ENCODE data around the gene HMOX2. TPM values are rescaled to one million over a fixed set of nuclear protein-coding genes. Genes with fewer than 3 reads are reported as not detected.

The HMOX2 gene
- total RNA-seq, 1 experiment from 2014 or later: 36.7 TPM

DNA sequence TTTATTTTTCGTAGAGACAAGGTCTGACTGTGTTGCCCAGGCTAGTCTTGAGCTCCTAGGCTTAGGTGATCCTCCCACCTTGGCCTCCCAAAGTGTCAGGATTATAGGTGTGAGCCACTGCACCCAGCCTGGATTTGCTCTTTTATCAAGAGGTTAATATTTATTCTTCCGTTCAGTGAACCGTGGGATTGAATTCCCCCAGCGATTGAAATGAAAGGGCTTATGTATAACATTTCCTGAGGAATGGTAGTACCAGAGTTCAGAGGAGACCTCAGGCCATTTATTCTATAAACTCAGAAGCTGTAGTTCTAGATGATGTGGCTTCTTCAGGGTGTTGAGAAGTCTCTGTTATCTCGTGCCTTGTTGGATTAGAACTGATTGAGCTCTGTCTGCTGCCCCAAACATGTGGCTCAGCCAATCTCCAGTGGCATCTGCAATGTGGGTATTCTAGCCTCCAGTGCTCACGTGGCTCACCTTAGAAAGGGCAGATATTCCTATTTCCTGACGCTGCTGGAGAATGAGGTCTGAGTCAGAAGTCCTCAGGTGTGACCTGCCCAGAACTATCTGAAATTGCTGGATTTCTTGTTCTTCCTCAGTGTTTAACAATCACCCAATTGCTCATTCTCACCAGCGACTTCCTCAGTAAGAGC, 22.5 kb downstream of the HMOX2 start:
- POLR2A ChIA-PET: no interaction called here
- Mint-ChIP-seq H3K36me3 (ENCODE audit: insufficient read depth, unreplicated experiment) (no peaks in the 10 kb centered on the region), H3K27me3 (ENCODE audit: insufficient read depth, unreplicated experiment) (no peaks in the 10 kb centered on the region), H3K27ac (ENCODE audit: unreplicated experiment) (no peak overlapping the region), H3K4me1 (ENCODE audit: low read depth, unreplicated experiment) (peaks cover 26% of the 10 kb centered on the region), H3K4me3 (ENCODE audit: unreplicated experiment) (no peak overlapping the region), H3K9me3 (ENCODE audit: unreplicated experiment) (no peaks in the 10 kb centered on the region)
- TF ChIP-seq, protein P1, sequence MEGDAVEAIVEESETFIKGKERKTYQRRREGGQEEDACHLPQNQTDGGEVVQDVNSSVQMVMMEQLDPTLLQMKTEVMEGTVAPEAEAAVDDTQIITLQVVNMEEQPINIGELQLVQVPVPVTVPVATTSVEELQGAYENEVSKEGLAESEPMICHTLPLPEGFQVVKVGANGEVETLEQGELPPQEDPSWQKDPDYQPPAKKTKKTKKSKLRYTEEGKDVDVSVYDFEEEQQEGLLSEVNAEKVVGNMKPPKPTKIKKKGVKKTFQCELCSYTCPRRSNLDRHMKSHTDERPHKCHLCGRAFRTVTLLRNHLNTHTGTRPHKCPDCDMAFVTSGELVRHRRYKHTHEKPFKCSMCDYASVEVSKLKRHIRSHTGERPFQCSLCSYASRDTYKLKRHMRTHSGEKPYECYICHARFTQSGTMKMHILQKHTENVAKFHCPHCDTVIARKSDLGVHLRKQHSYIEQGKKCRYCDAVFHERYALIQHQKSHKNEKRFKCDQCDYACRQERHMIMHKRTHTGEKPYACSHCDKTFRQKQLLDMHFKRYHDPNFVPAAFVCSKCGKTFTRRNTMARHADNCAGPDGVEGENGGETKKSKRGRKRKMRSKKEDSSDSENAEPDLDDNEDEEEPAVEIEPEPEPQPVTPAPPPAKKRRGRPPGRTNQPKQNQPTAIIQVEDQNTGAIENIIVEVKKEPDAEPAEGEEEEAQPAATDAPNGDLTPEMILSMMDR (IDR thresholded peaks at IDR 0.05; ENCODE audit: insufficient read depth in 1 of 2, low read depth in 1 of 2, low read length in 1 of 2, severe bottlenecking in 1 of 2, unreplicated experiment in 1 of 2): no peak
- no peak for DNase-seq
- Histone ChIP-seq H3K27me3 (replicated peaks; ENCODE audit: control insufficient read depth, insufficient read depth, low read length) (no peaks in the 10 kb centered on the region), H3K4me3 (ENCODE audit: low read depth, low read length) (no peak overlapping the region), H3K36me3 (ENCODE audit: control insufficient read depth, insufficient read depth, low read length) (no peaks in the 10 kb centered on the region), H3K9me3 (no peaks in the 10 kb centered on the region), H3K4me1 (peaks cover 16% of the 10 kb centered on the region)
- CTCF ChIA-PET: no interaction called here
- intact Hi-C loops (cut with micrococcal nuclease; ENCODE audit: unreplicated experiment): no loop called here
- no TSS peak for BruUV-seq (replicated peaks)

GRCh38 chr16:4499196-4499555, 23.0 kb downstream of the HMOX2 start:
- Mint-ChIP-seq H3K4me1 (ENCODE audit: low read depth, unreplicated experiment) (peaks cover 26% of the 10 kb centered on the region), H3K9me3 (ENCODE audit: unreplicated experiment) (no peaks in the 10 kb centered on the region), H3K27ac (ENCODE audit: unreplicated experiment) (no peak overlapping the region), H3K36me3 (ENCODE audit: insufficient read depth, unreplicated experiment) (no peaks in the 10 kb centered on the region), H3K27me3 (ENCODE audit: insufficient read depth, unreplicated experiment) (no peaks in the 10 kb centered on the region), H3K4me3 (ENCODE audit: unreplicated experiment) (no peak overlapping the region)
- Histone ChIP-seq H3K27me3 (replicated peaks; ENCODE audit: control insufficient read depth, insufficient read depth, low read length) (no peaks in the 10 kb centered on the region), H3K4me3 (ENCODE audit: low read depth, low read length) (no peak overlapping the region), H3K9me3 (no peaks in the 10 kb centered on the region), H3K36me3 (ENCODE audit: control insufficient read depth, insufficient read depth, low read length) (no peaks in the 10 kb centered on the region), H3K4me1 (peaks cover 16% of the 10 kb centered on the region)
- BruUV-seq (replicated peaks): no TSS peak
- no peak for DNase-seq
- ChIA-PET CTCF (no interaction called here), POLR2A (no interaction called here)
- TF ChIP-seq, protein P1 (IDR thresholded peaks at IDR 0.05; ENCODE audit: insufficient read depth in 1 of 2, low read depth in 1 of 2, low read length in 1 of 2, severe bottlenecking in 1 of 2, unreplicated experiment in 1 of 2): no peak
- intact Hi-C loops (cut with micrococcal nuclease; ENCODE audit: unreplicated experiment): no loop called here

DNA sequence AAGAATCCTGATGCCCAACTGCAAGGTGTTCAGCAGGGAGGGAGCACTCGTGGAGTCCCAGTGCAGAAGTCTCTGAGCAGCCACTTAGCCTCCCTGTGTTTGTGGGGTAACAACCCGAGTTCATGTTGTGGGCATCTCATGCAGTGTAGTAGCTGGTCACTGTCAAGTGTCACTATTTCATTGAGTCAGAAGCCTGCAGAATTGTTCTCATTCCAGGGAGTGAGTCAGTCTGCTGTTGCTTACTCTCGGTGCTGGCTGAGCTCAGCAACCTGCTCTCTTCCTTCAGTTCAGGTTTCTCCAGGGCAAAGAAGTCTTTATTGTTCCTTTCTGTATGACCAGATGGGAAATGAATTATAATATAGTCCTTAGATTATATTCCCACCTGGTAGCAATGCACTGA, 24.1 kb downstream of the HMOX2 start:
- CTCF ChIA-PET: interaction anchor here (1.0 to 1.4 kb wide), 2 partner anchors 14 to 48 kb away, joined by 3 to 4 read pairs; no protein-coding TSS in a partner anchor
- H3K9me3 ChIP-seq: no peaks in the 10 kb centered on the region

More for the DNA sequence above, 24.1 kb downstream of the HMOX2 start:
- POLR2A ChIA-PET: interaction anchor here (1.0 kb wide), 1 partner anchor 24 kb away, joined by 3 read pairs; the partner anchor contains the start of gene HMOX2
- DNase-seq: no peak
- no peaks in the 10 kb centered on the region for H3K36me3 Mint-ChIP-seq (ENCODE audit: insufficient read depth, unreplicated experiment)
- H3K4me3 Mint-ChIP-seq (ENCODE audit: unreplicated experiment): no peak overlapping the region
- H3K4me1 Mint-ChIP-seq (ENCODE audit: low read depth, unreplicated experiment): peaks cover 26% of the 10 kb centered on the region
- intact Hi-C loops (cut with micrococcal nuclease; ENCODE audit: unreplicated experiment): loop anchor here (2.0 kb wide), 1 partner anchor 23 kb away; the partner anchor contains the start of gene HMOX2
- no peaks in the 10 kb centered on the region for H3K9me3 Mint-ChIP-seq (ENCODE audit: unreplicated experiment)
- TF ChIP-seq, protein P1 (IDR thresholded peaks at IDR 0.05; ENCODE audit: insufficient read depth in 1 of 2, low read depth in 1 of 2, low read length in 1 of 2, severe bottlenecking in 1 of 2, unreplicated experiment in 1 of 2): no peak
- no peak overlapping the region for H3K4me3 ChIP-seq (ENCODE audit: low read depth, low read length)
- peak overlapping the region; percentile 42 for H3K27ac Mint-ChIP-seq (ENCODE audit: unreplicated experiment)
- H3K27me3 Mint-ChIP-seq (ENCODE audit: insufficient read depth, unreplicated experiment): no peaks in the 10 kb centered on the region
- no peaks in the 10 kb centered on the region for H3K27me3 ChIP-seq (replicated peaks; ENCODE audit: control insufficient read depth, insufficient read depth, low read length)
- BruUV-seq (replicated peaks): no TSS peak
- no peaks in the 10 kb centered on the region for H3K36me3 ChIP-seq (ENCODE audit: control insufficient read depth, insufficient read depth, low read length)
- peaks cover 16% of the 10 kb centered on the region for H3K4me1 ChIP-seq

Data from Caco-2 (cell line).